GM21381 (cell line): ENCODE measurements around the gene HMX1.

Experiments
- ATAC-seq: cut with Tn5 transposase; IDR thresholded peaks from one replicate; pipeline ENCODE4 v1.9.1; 2021; ENCODE audit warnings: mild to moderate bottlenecking, moderate library complexity; ENCODE audit not compliant: unreplicated experiment

HMX1 gene

DNA sequence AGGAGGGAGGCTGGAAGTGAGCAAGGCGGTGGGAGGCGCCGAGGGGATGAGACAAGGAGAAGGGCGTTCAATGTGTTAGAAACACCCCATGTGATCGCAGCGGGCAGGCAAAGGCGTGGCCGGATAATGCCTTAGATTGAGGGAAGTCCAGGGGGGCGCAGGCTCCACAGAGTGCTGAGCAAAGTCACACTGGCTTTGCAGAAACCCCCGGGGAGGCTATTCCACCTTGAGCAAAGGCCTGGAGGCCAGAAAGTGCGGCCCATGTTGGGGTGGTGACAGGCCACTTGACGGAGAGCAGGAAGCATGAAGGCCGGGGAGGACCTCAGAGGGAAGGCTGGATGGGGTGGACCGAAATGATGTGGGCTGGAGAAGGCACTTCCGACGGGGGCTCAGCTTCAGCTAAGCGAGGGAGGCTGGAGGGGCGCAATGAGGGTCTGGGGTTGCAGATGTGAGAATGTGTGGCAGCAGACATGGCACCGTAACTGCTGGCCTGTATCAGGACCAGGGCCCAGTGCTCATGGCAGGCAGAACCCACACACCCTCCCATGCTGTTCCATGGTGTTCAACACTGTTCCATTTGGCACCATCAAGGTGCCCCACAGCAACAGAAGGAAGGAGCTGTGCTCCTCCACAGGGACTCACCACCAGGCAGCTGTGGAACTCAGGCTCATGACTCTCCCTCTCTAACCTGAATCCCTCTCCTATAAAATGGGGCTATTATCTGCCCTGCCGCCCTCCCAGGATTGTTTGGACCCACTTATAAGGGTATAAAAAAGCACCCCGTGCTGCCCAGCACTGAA lies 50.3 kb downstream of the HMX1 start:
- no peak for ATAC-seq

DNA sequence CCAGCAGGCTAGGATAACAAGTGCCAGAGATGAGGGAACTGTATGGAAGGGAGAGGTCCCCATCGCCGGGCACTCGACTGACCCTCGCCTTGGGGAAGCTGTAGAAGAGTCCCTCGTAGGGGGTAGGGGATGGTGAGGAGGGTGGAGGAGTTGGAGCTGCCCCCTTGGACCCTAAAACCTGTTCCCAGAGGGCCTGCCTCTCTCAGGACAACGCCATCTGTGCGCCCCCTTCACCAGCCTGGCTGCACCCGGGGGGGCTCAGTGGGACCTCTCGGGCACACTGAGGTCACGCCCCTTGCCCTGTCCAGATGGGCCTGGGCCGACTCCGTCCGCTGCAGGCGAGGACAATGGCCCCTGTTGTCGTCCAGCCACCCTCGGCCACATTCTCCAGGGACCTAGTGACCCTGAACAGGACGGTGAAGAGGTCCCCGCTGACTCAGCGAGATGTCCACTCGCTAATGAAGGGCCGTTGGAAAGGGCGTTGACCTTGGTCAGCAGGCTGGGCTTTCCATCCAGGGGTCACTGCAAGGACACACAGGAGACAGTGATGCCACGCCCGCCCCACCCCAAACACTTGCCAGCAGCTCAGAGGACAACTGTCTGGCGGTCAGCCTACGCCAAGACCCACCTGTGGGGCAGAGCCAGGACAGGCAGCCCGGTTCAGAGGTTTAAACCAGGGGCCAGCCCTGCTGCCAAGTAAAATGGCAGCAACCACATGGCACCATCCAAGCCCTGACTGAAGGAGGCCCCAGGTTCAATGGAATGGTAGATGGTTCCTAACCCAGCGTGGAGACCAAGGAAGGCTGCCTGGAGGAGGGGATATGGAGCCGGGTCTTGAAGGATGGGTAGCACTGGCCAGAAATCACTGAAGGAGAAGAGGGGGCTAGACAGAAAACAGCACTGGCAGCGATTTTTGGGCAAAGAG lies 51.2 kb downstream of the HMX1 start:
- no peak for ATAC-seq

DNA sequence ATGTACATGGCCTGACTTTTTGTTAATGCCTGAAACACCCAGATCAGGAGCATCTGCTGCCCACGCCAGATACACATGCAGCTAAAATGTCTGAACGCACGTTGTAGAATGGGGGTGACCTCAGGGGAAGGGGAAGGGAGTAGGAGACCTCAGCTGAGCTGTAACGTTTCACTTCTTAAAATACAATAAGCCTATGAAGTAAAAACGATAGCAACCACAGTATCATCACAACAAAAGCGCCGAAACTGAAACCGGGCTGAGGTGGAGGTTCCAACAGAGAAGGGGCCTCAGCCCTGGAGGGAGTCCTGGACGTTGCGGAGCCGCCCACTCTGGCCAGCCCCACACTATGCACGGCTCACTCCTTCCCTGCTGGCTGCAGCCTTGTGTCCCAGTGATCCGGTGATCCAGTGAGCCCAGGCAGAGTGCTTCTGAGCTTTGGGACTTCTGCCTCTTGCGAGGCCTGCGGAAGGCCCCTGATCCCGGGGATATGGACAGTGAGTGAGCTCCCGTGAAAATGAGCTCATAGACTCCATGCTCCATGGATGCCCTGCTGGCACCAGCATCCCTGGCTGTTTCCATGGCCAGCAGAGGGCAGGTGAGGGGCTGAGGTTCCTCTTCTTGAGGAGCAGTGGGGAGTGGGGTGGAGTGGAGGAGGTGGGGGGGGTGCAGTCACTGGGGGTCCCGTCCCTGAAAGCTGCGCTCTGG lies 52.0 kb downstream of the HMX1 start:
- ATAC-seq = no peak

DNA sequence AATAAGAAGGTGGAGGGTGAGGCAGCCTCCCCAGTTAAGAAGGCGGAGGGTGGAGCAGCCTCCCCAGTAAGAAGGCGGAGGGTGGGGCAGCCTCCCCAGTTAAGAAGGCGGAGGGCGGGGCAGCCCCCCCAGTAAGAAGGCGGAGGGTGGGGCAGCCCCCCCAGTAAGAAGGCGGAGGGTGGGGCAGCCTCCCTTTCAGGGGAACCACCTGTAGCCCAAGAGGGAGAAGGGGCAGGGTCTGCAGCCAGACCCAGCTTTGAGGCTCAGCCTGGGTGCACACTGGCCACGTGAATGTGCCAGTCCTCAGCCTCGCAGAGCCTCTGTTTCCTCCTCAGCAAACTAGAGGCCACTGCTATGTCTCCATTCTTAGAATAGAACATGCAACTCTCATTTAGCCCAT lies 52.6 kb downstream of the HMX1 start:
- ATAC-seq = no peak

DNA sequence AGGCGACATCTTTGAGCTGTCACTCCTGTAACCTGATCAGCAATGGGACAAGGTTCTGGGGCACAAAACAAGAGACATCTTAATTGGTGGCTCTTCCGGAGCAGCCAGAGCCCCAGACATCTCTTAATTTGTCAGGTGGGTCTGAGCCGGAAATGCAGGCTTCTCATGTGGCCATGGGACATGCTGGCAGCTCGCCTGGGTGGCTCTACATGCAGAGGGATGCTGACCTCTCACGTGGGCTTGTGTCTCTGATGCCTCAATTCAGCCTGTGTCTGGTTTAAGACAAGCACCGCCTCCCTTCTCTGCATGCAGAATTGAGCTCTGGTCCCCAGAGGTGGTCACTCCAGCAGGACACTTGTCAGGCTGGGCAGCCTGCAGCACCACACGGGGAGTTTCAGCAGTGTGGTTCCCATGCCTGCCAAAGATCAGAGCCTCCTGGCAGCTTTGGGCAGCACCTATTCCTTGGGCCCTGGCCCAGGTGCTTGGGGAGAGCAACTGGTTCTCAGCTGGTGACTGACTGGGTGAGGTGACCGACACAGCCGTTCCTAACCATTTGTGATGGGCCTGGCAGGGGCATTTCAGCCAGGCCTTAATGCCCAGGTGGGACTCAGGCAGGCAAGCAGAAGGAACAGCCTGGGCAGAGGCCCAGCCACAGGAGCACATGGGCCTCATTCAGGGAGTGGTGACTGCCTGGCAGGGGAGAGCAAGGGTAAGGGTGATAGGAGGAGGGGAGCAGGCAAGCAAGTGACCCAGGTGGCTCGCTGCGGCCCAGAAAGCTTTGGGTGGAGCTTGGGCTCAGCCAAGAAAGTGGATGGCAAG lies 53.4 kb downstream of the HMX1 start:
- ATAC-seq = no peak

DNA sequence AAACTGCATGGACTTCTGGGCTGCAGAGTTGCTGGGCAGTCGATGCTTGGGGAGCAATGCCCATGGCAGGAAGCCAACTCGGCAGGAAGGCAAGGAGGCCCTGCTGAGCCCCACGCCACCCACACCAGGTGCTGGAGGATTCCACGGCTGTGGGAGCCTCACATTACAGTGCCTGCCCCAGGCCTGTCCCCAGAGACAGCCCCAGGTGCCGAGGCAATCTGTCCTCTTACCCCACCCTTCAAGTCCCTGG lies 53.9 kb downstream of the HMX1 start:
- ATAC-seq = no peak

DNA sequence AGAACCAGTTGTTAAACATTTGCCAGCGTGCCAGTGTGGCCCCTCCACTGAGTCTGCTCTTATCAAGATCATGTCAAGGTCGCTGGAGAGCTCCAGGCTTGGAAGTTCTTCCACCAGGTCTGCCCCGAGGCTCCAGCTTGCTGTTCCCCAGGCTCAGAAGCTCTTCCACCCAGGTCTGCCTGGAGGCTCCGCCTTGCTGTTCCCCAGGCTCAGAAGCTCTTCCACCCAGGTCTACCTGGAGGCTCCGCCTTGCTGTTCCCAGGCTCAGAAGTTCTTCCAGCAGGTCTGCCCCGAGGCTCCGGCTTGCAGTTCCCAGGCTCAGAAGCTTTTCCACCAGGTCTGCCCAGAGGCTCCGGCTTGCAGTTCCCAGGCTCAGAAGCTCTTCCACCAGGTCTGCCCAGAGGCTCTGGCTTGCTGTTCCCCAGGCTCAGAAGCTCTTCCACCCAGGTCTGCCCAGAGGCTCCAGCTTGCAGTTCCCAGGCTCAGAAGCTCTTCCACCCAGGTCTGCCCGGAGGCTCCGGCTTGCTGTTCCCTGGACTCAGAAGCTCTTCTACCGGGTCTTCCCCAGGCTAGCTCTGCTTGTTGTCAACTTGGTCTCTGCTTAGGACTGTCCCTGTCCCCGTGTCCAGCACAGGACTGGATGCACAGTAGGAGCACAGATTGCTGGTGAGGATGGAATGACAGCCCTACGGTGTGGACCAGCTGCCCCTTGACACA lies 54.4 kb downstream of the HMX1 start:
- ATAC-seq = no peak
